ENCODE measurements around the gene ARMC7. TPM values are rescaled to one million over a fixed set of nuclear protein-coding genes. Genes with fewer than 3 reads are reported as not detected.

ARMC7 gene
- total RNA-seq, 1 experiment from 2014 or later: 43.2 TPM

GRCh38 chr17:75176625-75177024 is 66.9 kb downstream of the ARMC7 start:
- ChIA-PET CTCF (interaction anchor here (0.5 to 1.3 kb wide), 2 partner anchors 12 to 63 kb away, joined by 4 to 5 read pairs; no protein-coding TSS in a partner anchor), POLR2A (interaction anchor here (0.6 kb wide), 1 partner anchor 20 kb away, joined by 3 read pairs; no protein-coding TSS in a partner anchor), RAD21 (ENCODE audit: low non-redundant PET in 1 of 2, low total read pairs in 2 of 2, uncharacterized antibody in 2 of 2, unreplicated experiment in 2 of 2) (no interaction called here)
- peaks cover 49 to 72% of the 10 kb centered on the region in 2 experiments for H3K36me3 ChIP-seq (ENCODE audit: control insufficient read depth in 1 of 2, insufficient read depth in 2 of 2, low read length in 2 of 2)
- intact Hi-C loops (cut with micrococcal nuclease): no loop called here
- TF ChIP-seq MAX (IDR thresholded peaks at IDR 0.05) (no peak), CBX3 (IDR thresholded peaks at IDR 0.05; ENCODE audit: low read depth) (no peak), YY1 (IDR thresholded peaks at IDR 0.05; ENCODE audit: extremely low read depth, insufficient replicate concordance, low read depth, low read length) (no peak), REST (IDR thresholded peaks at IDR 0.05; ENCODE audit: low read depth) (no peak), SRF (IDR thresholded peaks at IDR 0.05; ENCODE audit: low read depth) (no peak), SIN3A (IDR thresholded peaks at IDR 0.05; ENCODE audit: low read depth) (no peak), FOSL1 (IDR thresholded peaks at IDR 0.05; ENCODE audit: low read depth) (no peak), EZH2 (IDR thresholded peaks at IDR 0.05) (no peak)
- ATAC-seq (no peak), DNase-seq (ENCODE audit: low read depth, low spot score) (no peak)
- no peaks in the 10 kb centered on the region for H3K27me3 ChIP-seq (ENCODE audit: insufficient read depth, low read length)
- peaks cover 29% of the 10 kb centered on the region; the same call in 1 of the 2 replicates for H4K20me1 ChIP-seq (ENCODE audit: insufficient read depth)
- no peak overlapping the region for H2AFZ ChIP-seq (ENCODE audit: low read depth, low read length, poor library complexity, severe bottlenecking)
- no peak overlapping the region for H3K4me3 ChIP-seq (replicated peaks in 1 of 2; ENCODE audit: low read depth in 1 of 2, low read length in 2 of 2)
- no peak overlapping the region for H3K4me2 ChIP-seq (ENCODE audit: low read length)
- no peaks in the 10 kb centered on the region for H3K9me3 ChIP-seq (ENCODE audit: control insufficient read depth in 1 of 2, insufficient read depth in 1 of 2, low read depth in 1 of 2, low read length in 2 of 2)
- no peak overlapping the region for H3K27ac ChIP-seq (ENCODE audit: low read depth, low read length)
- peaks cover 12 to 25% of the 10 kb centered on the region in 2 experiments; a peak in 3 of 4 replicates for H3K4me1 ChIP-seq (ENCODE audit: control insufficient read depth in 1 of 2, insufficient read depth in 2 of 2, low read length in 2 of 2)
- peaks cover 100% of the 10 kb centered on the region for H3K79me2 ChIP-seq (ENCODE audit: insufficient read depth, low read length)
- no peaks in the 10 kb centered on the region for H3K9me2 ChIP-seq (ENCODE audit: insufficient read depth)
- H3K9ac ChIP-seq (ENCODE audit: low read length): no peak overlapping the region
- no TSS peak for BruUV-seq (replicated peaks)

Data from HCT116 (cell line).